ENCODE data around the gene SIGLEC11. TPM values are rescaled to one million over a fixed set of nuclear protein-coding genes. Genes with fewer than 3 reads are reported as not detected.
A peak's percentile ranks its signal among the peaks of the same experiment; 100 is the strongest.

The SIGLEC11 gene
- total RNA-seq, 1 donor from 2014 or later = 12.7 TPM

DNA sequence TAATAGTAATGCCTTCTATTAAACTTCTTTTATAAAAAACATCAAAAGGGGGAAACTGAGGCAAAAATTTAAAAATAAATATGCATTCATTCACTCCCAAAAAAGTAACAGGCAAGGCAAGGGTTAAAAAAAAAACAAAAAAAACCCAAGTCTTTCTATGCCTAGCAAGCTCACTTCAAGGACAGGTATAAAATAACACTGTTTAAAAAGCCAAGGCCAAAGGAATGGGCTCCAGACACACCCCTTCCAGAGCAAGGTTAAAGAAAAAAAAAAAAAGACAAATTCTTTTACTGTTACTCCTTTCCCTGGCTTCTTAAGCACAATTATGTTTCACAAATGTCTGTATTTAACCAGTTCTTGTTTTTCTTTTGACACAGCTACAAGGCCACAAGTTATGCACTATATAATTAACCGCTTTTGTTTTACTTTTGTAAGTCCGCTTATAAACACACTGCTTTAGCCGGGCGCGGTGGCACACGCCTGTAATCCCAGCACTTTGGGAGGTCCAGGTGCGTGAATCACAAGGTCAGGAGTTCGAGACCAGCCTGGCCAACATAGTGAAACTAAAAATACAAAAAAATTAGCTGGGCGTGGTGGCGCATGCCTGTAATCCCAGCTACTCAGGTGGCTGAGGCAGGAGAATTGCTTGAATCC, 3.6 kb downstream of the SIGLEC11 start:
- Histone ChIP-seq H3K36me3 (no peaks in the 10 kb centered on the region), H3K9me3 (no peaks in the 10 kb centered on the region), H3K27me3 (no peaks in the 10 kb centered on the region), H3K27ac (no peak overlapping the region), H3K4me1 (peaks cover 4 to 17% of the 10 kb centered on the region in 2 donors), H3K4me3 (no peak overlapping the region)
- DNase-seq (ENCODE audit: low spot score in 2 of 2) = no peak
- intact Hi-C loops (cut with DNase I) = no loop called here
- TF ChIP-seq, protein P1, sequence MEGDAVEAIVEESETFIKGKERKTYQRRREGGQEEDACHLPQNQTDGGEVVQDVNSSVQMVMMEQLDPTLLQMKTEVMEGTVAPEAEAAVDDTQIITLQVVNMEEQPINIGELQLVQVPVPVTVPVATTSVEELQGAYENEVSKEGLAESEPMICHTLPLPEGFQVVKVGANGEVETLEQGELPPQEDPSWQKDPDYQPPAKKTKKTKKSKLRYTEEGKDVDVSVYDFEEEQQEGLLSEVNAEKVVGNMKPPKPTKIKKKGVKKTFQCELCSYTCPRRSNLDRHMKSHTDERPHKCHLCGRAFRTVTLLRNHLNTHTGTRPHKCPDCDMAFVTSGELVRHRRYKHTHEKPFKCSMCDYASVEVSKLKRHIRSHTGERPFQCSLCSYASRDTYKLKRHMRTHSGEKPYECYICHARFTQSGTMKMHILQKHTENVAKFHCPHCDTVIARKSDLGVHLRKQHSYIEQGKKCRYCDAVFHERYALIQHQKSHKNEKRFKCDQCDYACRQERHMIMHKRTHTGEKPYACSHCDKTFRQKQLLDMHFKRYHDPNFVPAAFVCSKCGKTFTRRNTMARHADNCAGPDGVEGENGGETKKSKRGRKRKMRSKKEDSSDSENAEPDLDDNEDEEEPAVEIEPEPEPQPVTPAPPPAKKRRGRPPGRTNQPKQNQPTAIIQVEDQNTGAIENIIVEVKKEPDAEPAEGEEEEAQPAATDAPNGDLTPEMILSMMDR (IDR thresholded peaks at IDR 0.05) = no peak

DNA sequence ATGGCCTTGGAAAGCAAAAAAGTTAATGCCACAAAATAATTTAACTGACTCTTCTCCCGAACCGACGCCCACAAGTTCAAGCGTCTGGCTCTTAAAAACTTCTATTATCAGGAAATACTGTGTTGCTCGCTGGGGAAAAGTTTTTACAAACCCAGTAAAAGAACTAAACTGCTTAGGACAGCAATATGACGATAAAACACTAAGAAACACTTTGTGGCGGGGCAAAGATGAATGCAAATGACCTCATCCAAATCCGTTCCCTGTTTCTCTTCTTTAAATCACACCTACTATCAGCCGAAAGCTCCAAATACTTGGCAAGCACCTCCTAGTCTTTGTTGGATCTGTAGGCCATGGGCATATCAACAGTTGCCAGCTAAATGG, 4.9 kb downstream of the SIGLEC11 start:
- no peaks in the 10 kb centered on the region for H3K9me3 ChIP-seq
- no peaks in the 10 kb centered on the region for H3K27me3 ChIP-seq
- no peaks in the 10 kb centered on the region for H3K36me3 ChIP-seq
- peaks cover 10 to 24% of the 10 kb centered on the region in 2 donors for H3K4me1 ChIP-seq
- no peak overlapping the region for H3K27ac ChIP-seq
- DNase-seq (ENCODE audit: low spot score in 2 of 2) = no peak
- no peak overlapping the region for H3K4me3 ChIP-seq
- intact Hi-C loops (cut with DNase I) = no loop called here
- TF ChIP-seq, protein P1 (IDR thresholded peaks at IDR 0.05) = no peak

DNA sequence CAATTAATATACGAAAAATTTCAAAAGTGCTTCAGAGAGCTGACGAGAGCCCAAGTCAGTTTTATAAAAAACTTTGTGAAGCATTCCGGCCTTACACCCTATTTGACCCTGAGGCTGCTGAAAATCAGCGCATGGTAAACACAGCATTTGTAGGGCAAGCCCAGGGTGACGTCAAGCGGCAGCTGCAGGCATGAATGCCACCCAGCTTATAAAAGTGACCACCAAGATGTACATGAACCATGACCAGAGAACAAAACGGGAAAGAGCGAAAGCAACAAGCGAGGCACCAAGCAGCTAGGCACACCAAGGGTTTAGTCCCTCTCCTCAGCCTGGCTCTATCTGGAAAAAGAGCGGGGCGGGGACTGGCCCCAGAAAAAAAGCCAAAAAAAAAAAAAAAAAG, 6.0 kb downstream of the SIGLEC11 start:
- Histone ChIP-seq H3K4me1 (peaks cover 10 to 24% of the 10 kb centered on the region in 2 donors), H3K27ac (no peak overlapping the region), H3K27me3 (no peaks in the 10 kb centered on the region), H3K4me3 (peak overlapping the region in 1 of 2 donors; percentile 7), H3K9me3 (no peaks in the 10 kb centered on the region), H3K36me3 (no peaks in the 10 kb centered on the region)
- intact Hi-C loops (cut with DNase I) = no loop called here
- TF ChIP-seq, protein P1 (IDR thresholded peaks at IDR 0.05) = no peak
- DNase-seq (ENCODE audit: low spot score in 2 of 2) = no peak

DNA sequence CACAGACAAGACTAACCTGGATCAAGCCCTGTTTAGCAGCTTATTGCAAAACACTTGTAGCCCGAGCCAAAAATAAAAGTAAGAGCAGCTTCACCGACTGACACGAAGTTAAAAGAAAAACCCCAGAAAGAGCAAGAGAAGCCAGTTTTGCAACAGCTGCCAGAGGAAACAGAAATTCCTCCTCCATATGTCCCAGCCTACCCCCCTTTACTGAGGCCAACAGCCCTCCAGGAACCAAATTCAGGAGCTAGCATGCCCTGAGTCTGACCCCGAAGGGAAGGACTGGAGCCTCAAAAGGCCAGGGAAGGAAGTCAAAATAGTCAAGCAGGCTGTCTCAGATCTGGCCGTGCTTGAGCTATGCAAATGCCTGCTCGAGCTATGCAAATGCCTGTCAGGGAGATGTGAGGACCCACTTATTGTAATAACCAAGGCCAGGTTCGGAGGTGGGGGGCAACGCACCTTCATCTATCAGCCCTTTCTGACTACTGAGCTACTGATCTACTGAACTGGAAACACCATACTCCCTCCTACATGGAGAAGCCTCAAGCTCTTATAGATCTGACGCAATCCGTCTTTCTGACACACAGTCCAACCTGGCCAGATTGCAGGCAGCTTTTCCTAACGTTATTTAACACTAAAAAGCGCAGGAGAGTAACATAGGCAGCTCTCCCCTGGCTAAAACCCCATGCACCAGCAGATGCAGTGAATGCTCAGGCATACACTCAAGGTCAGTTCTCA, 6.7 kb downstream of the SIGLEC11 start:
- H3K27me3 ChIP-seq = no peaks in the 10 kb centered on the region
- H3K36me3 ChIP-seq = no peaks in the 10 kb centered on the region
- H3K4me3 ChIP-seq = peak overlapping the region in 1 of 2 donors; percentile 20
- peaks cover 10 to 24% of the 10 kb centered on the region in 2 donors for H3K4me1 ChIP-seq
- intact Hi-C loops (cut with DNase I) = no loop called here
- peak overlapping the region in 1 of 2 donors; percentile 11 for H3K27ac ChIP-seq
- TF ChIP-seq, protein P1 (IDR thresholded peaks at IDR 0.05) = no peak
- no peaks in the 10 kb centered on the region for H3K9me3 ChIP-seq
- no peak for DNase-seq (ENCODE audit: low spot score in 2 of 2)

DNA sequence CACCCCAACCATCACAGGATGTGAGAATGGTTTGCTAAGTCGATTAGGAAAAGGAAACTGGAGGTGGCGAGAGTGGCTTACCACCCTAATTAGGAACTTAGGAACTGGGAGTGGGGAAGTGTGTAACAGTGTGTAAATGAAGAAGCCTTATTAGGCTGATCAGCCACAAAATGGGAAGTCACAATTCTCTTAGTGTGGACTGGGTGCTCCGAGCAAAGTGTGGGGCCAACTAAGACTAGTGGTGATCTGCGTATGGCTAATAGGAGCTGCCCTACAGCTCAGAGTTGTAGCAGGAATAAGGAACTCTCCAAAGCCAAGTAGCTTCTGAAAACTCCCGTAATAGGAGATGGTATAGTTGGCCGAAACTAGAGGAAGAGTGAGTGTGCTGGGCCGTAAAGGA, 7.6 kb downstream of the SIGLEC11 start:
- no peak overlapping the region for H3K4me3 ChIP-seq
- H3K4me1 ChIP-seq = peaks cover 10 to 24% of the 10 kb centered on the region in 2 donors
- H3K9me3 ChIP-seq = no peaks in the 10 kb centered on the region
- no peak for DNase-seq (ENCODE audit: low spot score in 2 of 2)
- no peaks in the 10 kb centered on the region for H3K27me3 ChIP-seq
- no peaks in the 10 kb centered on the region for H3K36me3 ChIP-seq
- H3K27ac ChIP-seq = no peak overlapping the region
- intact Hi-C loops (cut with DNase I) = no loop called here
- TF ChIP-seq, protein P1 (IDR thresholded peaks at IDR 0.05) = no peak

Measured in ascending aorta (tissue), 2 donors.